ENCODE data around the gene DNAI4. TPM values are rescaled to one million over a fixed set of nuclear protein-coding genes. Genes with fewer than 3 reads are reported as not detected.

DNAI4 gene
- polyA plus RNA-seq, 1 donor (not counting 4 experiments of a cell fraction or from before 2014, with no cell fraction given): 4.1 TPM

GRCh38 chr1:66774438-66774837 is 150.2 kb downstream of the DNAI4 start:
- Histone ChIP-seq H3K27ac (ENCODE audit: control insufficient read depth, insufficient read depth, low read length) (no peak overlapping the region), H3K9me3 (ENCODE audit: control insufficient read depth, low read depth, low read length) (no peaks in the 10 kb centered on the region), H3K27me3 (ENCODE audit: control insufficient read depth, extremely low read depth, insufficient read depth, low read length) (peaks cover 3% of the 10 kb centered on the region), H4K20me1 (ENCODE audit: control insufficient read depth, extremely low read depth, insufficient read depth, low read length) (no peaks in the 10 kb centered on the region), H3K9ac (ENCODE audit: control insufficient read depth, extremely low read depth, insufficient read depth, low read length) (no peak overlapping the region), H3K36me3 (ENCODE audit: control insufficient read depth in 2 of 2, extremely low read depth in 1 of 2, insufficient read depth in 2 of 2, low read length in 2 of 2) (no peaks in the 10 kb centered on the region), H3K4me3 (ENCODE audit: control insufficient read depth in 2 of 3, extremely low read depth in 1 of 3, insufficient read depth in 2 of 3, low read depth in 1 of 3, low read length in 3 of 3) (no peak overlapping the region), H2AFZ (ENCODE audit: control insufficient read depth, low read length) (no peak overlapping the region), H3K9me1 (ENCODE audit: control insufficient read depth, extremely low read depth, insufficient read depth, low read length) (no peaks in the 10 kb centered on the region), H3K79me2 (ENCODE audit: control insufficient read depth, insufficient read depth, low read length) (no peaks in the 10 kb centered on the region), H3K4me2 (ENCODE audit: control insufficient read depth, extremely low read depth, insufficient read depth, low read depth, low read length) (no peak overlapping the region), H3K4me1 (ENCODE audit: control insufficient read depth, extremely low read depth, insufficient read depth, low read length) (no peaks in the 10 kb centered on the region)
- dilution Hi-C loops (cut with MboI; ENCODE audit: extremely low pct_ligation_motif_present, low sequenced_read_pairs): no loop called here
- DNase-seq (ENCODE audit: low read depth, low spot score): no peak
- TF ChIP-seq EZH2 (IDR thresholded peaks at IDR 0.05; ENCODE audit: low read length): no peak
- no peak for FAIRE-seq

- H3K4me1 ChIP-seq (ENCODE audit: control insufficient read depth, extremely low read depth, insufficient read depth, low read length): no peaks in the 10 kb centered on the region
- TF ChIP-seq CTCF (optimal IDR thresholded peaks at IDR 0.05 in 1 of 3, IDR thresholded peaks at IDR 0.05 in 1 of 3, conservative IDR thresholded peaks at IDR 0.05 in 1 of 3; ENCODE audit: extremely low read depth in 1 of 3, insufficient read depth in 2 of 3, low read length in 3 of 3) (no peak), EZH2 (IDR thresholded peaks at IDR 0.05; ENCODE audit: low read length) (no peak)
- H3K9me1 ChIP-seq (ENCODE audit: control insufficient read depth, extremely low read depth, insufficient read depth, low read length): no peaks in the 10 kb centered on the region
- H3K36me3 ChIP-seq (ENCODE audit: control insufficient read depth in 2 of 2, extremely low read depth in 1 of 2, insufficient read depth in 2 of 2, low read length in 2 of 2): no peaks in the 10 kb centered on the region
- no peaks in the 10 kb centered on the region for H4K20me1 ChIP-seq (ENCODE audit: control insufficient read depth, extremely low read depth, insufficient read depth, low read length)
- H3K9me3 ChIP-seq (ENCODE audit: control insufficient read depth, low read depth, low read length): no peaks in the 10 kb centered on the region
- FAIRE-seq (no peak), DNase-seq (ENCODE audit: low read depth, low spot score) (no peak)
- dilution Hi-C loops (cut with MboI; ENCODE audit: extremely low pct_ligation_motif_present, low sequenced_read_pairs): no loop called here
- H3K4me2 ChIP-seq (ENCODE audit: control insufficient read depth, extremely low read depth, insufficient read depth, low read depth, low read length): no peak overlapping the region
- no peak overlapping the region for H3K9ac ChIP-seq (ENCODE audit: control insufficient read depth, extremely low read depth, insufficient read depth, low read length)
- no peak overlapping the region for H3K4me3 ChIP-seq (ENCODE audit: control insufficient read depth in 2 of 3, extremely low read depth in 1 of 3, insufficient read depth in 2 of 3, low read depth in 1 of 3, low read length in 3 of 3)
- H2AFZ ChIP-seq (ENCODE audit: control insufficient read depth, low read length): no peak overlapping the region
- no peaks in the 10 kb centered on the region for H3K79me2 ChIP-seq (ENCODE audit: control insufficient read depth, insufficient read depth, low read length)
- no peak overlapping the region for H3K27ac ChIP-seq (ENCODE audit: control insufficient read depth, insufficient read depth, low read length)
- H3K27me3 ChIP-seq (ENCODE audit: control insufficient read depth, extremely low read depth, insufficient read depth, low read length): peaks cover 3% of the 10 kb centered on the region
Measured at GRCh38 chr1:66773227-66773626, 151.4 kb downstream of the DNAI4 start.

- DNase-seq (ENCODE audit: low read depth, low spot score) (no peak), FAIRE-seq (no peak)
- dilution Hi-C loops (cut with MboI; ENCODE audit: extremely low pct_ligation_motif_present, low sequenced_read_pairs): no loop called here
Measured at GRCh38 chr1:66770694-66771093, 154.0 kb downstream of the DNAI4 start.

More at GRCh38 chr1:66770694-66771093, 154.0 kb downstream of the DNAI4 start:
- no peak for TF ChIP-seq CTCF (optimal IDR thresholded peaks at IDR 0.05 in 1 of 3, IDR thresholded peaks at IDR 0.05 in 1 of 3, conservative IDR thresholded peaks at IDR 0.05 in 1 of 3; ENCODE audit: extremely low read depth in 1 of 3, insufficient read depth in 2 of 3, low read length in 3 of 3)
- TF ChIP-seq EZH2 (IDR thresholded peaks at IDR 0.05; ENCODE audit: low read length): no peak
- no peaks in the 10 kb centered on the region for H3K9me1 ChIP-seq (ENCODE audit: control insufficient read depth, extremely low read depth, insufficient read depth, low read length)
- no peaks in the 10 kb centered on the region for H3K4me1 ChIP-seq (ENCODE audit: control insufficient read depth, extremely low read depth, insufficient read depth, low read length)
- no peak overlapping the region for H3K27ac ChIP-seq (ENCODE audit: control insufficient read depth, insufficient read depth, low read length)
- no peaks in the 10 kb centered on the region for H3K27me3 ChIP-seq (ENCODE audit: control insufficient read depth, extremely low read depth, insufficient read depth, low read length)
- H4K20me1 ChIP-seq (ENCODE audit: control insufficient read depth, extremely low read depth, insufficient read depth, low read length): no peaks in the 10 kb centered on the region
- no peak overlapping the region for H3K9ac ChIP-seq (ENCODE audit: control insufficient read depth, extremely low read depth, insufficient read depth, low read length)
- H3K4me3 ChIP-seq (ENCODE audit: control insufficient read depth in 2 of 3, extremely low read depth in 1 of 3, insufficient read depth in 2 of 3, low read depth in 1 of 3, low read length in 3 of 3): no peak overlapping the region
- no peak overlapping the region for H2AFZ ChIP-seq (ENCODE audit: control insufficient read depth, low read length)
- H3K79me2 ChIP-seq (ENCODE audit: control insufficient read depth, insufficient read depth, low read length): no peaks in the 10 kb centered on the region
- no peaks in the 10 kb centered on the region for H3K36me3 ChIP-seq (ENCODE audit: control insufficient read depth in 2 of 2, extremely low read depth in 1 of 2, insufficient read depth in 2 of 2, low read length in 2 of 2)
- H3K4me2 ChIP-seq (ENCODE audit: control insufficient read depth, extremely low read depth, insufficient read depth, low read depth, low read length): no peak overlapping the region
- no peaks in the 10 kb centered on the region for H3K9me3 ChIP-seq (ENCODE audit: control insufficient read depth, low read depth, low read length)
